Keratinocyte (primary cell): ENCODE data around the gene FBXO34.

Source experiments
- EZH2 ChIP-seq: IDR thresholded peaks from one replicate; pipeline ENCODE4 v1.6.1; 2012; ENCODE audit warnings: inconsistent platforms, mild to moderate bottlenecking, low read length, moderate library complexity
- TF ChIP-seq, protein P1 (sequence below), 3 experiments: IDR thresholded peaks in 1 of 3; conservative IDR thresholded peaks in 1 of 3; optimal IDR thresholded peaks in 1 of 3; 2 replicates in 2 of 3; 3 replicates in 1 of 3; pipeline versions ENCODE3 to v1.5.1; 2011; ENCODE audit warnings: low read length in 3 of 3, mild to moderate bottlenecking in 3 of 3, moderate library complexity in 2 of 3, control low read depth in 1 of 3, inconsistent platforms in 1 of 3; ENCODE audit not compliant: insufficient read depth in 2 of 3; ENCODE audit errors: extremely low read depth in 1 of 3

DNA sequence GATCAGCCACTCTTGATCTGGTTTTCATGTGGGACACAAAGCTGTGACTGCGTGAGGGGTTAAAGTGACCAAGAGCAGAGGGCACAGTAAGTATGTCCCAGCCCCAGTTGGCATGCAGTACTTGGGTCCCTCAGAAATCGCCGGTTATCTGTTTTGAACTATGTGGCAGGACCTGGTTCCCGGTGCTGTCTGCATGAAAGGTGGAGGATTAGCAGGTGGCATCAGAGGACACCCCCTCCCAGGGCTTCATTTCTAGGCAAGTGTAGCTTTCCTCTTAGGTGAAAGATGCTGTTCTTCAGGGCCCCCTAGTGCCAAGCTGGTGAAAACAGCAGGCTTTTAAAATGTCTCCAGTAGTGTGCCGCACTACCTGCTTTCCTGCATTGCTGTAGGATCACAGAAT, 83.3 kb downstream of the FBXO34 start:
- TF ChIP-seq, protein P1, sequence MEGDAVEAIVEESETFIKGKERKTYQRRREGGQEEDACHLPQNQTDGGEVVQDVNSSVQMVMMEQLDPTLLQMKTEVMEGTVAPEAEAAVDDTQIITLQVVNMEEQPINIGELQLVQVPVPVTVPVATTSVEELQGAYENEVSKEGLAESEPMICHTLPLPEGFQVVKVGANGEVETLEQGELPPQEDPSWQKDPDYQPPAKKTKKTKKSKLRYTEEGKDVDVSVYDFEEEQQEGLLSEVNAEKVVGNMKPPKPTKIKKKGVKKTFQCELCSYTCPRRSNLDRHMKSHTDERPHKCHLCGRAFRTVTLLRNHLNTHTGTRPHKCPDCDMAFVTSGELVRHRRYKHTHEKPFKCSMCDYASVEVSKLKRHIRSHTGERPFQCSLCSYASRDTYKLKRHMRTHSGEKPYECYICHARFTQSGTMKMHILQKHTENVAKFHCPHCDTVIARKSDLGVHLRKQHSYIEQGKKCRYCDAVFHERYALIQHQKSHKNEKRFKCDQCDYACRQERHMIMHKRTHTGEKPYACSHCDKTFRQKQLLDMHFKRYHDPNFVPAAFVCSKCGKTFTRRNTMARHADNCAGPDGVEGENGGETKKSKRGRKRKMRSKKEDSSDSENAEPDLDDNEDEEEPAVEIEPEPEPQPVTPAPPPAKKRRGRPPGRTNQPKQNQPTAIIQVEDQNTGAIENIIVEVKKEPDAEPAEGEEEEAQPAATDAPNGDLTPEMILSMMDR (optimal IDR thresholded peaks at IDR 0.05 in 1 of 3, IDR thresholded peaks at IDR 0.05 in 1 of 3, conservative IDR thresholded peaks at IDR 0.05 in 1 of 3; ENCODE audit: extremely low read depth in 1 of 3, insufficient read depth in 2 of 3, low read length in 3 of 3) = peak; percentile 64 to 78 (median 74)
- no peak for TF ChIP-seq EZH2
